PC-3 (cell line): ENCODE results near the gene LYL1.

Experiments used
- CTCF ChIP-seq: fragments of 300-600 bp; sonication (generic); conservative IDR thresholded peaks from 2 replicates; pipeline ENCODE4 v1.5.1; 2017; ENCODE audit warnings: antibody characterized with exemption, low read depth, mild to moderate bottlenecking, low read length
- EZH2 ChIP-seq: fragments of 300-600 bp; sonication (generic); IDR thresholded peaks from one replicate; pipeline ENCODE4 v1.6.1; 2017; ENCODE audit warnings: antibody characterized with exemption, mild to moderate bottlenecking, low read length; ENCODE audit not compliant: unreplicated experiment

- TF ChIP-seq CTCF, result peak; percentile 100
- no peak for TF ChIP-seq EZH2
These were observed 9.1 kb downstream of the LYL1 start for GRCh38 chr19:13093407-13094105.
